ENCODE results near the gene MUSTN1.

- TF ChIP-seq, protein P1, sequence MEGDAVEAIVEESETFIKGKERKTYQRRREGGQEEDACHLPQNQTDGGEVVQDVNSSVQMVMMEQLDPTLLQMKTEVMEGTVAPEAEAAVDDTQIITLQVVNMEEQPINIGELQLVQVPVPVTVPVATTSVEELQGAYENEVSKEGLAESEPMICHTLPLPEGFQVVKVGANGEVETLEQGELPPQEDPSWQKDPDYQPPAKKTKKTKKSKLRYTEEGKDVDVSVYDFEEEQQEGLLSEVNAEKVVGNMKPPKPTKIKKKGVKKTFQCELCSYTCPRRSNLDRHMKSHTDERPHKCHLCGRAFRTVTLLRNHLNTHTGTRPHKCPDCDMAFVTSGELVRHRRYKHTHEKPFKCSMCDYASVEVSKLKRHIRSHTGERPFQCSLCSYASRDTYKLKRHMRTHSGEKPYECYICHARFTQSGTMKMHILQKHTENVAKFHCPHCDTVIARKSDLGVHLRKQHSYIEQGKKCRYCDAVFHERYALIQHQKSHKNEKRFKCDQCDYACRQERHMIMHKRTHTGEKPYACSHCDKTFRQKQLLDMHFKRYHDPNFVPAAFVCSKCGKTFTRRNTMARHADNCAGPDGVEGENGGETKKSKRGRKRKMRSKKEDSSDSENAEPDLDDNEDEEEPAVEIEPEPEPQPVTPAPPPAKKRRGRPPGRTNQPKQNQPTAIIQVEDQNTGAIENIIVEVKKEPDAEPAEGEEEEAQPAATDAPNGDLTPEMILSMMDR (IDR thresholded peaks at IDR 0.05; ENCODE audit: low read length) = no peak
- TF ChIP-seq EZH2phosphoT487 (IDR thresholded peaks at IDR 0.05; ENCODE audit: low read length) = no peak
Measured at GRCh38 chr3:52809149-52809548, 25.7 kb downstream of the MUSTN1 start.
